Superior temporal gyrus (tissue), 1 donor: Measurements from ENCODE around the gene DONSON.

Experiments
- DNase-seq: peaks from one replicate; pipeline ENCODE4 v3.0.0-alpha.2; 2016; ENCODE audit errors: extremely low spot score

The DONSON gene

DNA sequence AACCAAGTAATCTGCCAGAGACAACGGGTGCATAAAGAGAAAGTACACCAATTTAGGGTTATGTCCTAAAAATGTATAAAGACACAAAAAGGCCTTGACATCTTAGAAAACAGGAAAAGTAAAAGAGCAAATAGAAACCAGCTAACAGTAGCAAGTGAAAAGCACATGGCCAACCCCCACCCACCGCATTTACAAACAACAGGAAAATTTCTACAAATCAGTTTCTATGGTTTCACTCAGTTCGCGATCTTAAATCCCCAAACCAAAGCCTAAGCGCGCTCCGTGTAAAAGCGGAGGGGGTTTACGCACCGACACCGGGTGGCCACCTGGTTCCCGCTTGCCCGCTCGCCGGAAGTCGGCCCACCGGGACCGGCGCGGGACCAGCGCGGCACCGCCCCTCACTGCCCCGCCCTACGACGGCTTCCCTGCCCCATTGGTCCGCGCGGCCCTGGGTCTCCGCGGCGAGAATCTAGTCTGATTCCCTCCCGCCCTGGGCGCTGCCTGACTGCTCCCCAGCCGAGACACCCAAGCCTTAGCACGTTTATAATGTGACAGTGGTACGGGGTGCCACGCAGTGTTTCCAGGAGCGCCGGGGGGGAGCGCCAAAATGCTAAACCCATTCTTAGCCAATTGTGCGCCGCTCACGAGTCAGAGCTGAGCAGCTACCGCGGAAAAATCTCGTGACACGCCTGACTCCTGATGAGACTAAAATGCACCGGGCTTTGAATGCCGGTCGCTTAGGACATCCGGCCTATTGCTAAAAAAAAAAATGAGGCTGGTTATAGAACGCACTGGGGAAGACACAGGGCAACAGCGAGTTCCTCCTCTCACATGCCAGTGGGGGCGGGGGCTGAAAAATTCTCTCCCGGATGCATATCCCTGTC, 46.5 kb downstream of the DONSON start, which contains the start of gene GART:
GART (minus strand) TSS at position 362 of the 884 bp plus-strand sequence. CDS start 2,802 bp downstream, outside the sequence.
- peak; percentile 81 for DNase-seq

DNA sequence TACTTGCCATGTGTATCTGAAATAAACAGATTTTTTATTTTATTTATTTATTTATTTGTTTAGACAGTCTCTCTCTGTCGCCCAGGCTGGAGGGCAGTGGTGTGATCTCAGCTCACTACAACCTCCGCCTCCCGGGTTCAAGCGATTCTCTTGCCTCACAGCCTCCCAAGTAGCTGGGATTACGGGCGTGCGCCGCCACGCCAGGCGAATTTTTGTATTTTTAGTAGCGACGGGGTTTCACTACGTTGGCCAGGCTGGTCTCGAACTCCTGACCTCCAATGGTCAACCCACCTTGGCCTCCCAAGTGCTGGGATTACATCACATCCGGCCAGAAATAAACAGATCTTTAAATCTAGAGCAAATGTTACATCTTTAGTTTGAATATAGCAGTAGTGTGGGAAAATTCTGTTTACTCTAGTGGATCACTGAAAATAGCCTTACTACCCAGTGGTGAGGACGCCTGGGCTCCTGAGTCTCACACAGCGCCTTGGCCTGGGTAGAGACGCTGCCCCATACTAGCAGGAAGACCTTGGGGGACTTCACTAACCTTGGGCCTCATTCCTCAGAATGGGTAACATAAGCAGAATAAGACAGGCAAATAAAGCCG, 47.3 kb downstream of the DONSON start:
- no peak for DNase-seq

DNA sequence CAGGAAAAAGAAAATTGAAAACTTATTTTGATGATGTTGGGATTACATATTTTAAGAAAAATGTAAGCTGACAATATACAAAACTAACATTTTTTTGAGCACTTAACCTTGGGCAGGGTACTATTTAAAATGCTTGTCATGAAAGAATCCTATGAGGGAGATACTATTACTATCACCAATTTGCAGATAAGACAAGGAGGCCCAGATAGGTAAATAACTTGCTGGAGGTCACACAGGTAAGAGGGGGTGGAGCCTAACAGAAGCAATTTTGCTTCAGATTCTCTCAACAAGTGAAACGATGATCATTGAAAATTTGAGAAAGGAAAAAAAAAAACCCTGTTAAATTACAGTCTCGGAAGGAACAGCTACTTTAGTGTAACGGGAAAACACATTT, 47.8 kb downstream of the DONSON start:
- no peak for DNase-seq

DNA sequence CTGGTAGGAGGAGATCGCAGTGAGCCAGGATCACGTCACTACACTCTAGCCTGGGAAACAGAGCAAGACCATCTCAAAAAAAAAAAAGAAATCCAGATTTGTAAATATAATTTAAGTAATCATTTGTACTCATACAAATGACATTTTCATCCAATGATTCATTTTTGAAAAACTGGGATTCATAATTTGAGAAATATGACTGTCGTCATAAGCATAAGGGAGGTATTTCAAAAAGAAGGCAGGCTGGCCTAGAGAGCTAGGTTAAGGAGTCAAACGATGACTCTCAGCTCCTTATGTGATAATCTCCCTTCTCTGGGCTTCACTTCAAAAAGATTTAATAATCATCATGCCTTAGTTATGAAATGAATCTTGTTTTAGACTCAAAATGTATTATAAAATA, 48.9 kb downstream of the DONSON start:
- DNase-seq: no peak

DNA sequence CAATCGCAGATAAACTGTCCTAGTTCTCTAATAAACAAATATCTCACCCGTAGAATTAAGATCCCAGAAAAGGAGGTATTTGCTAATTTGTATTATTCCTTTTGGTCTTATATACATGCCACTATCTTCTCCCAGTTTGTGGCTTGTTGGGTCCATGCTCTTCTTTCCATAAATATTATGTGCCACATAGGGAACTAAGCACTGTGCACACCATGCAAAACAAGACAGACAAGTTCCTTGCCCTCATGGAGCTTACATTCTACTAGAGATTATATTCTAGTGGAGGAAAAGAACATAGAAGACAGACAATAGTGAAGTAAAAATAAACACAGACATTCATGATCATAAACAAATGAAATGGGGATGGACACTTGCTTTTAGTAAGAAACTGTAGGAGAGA, 51.3 kb downstream of the DONSON start:
- no peak for DNase-seq

DNA sequence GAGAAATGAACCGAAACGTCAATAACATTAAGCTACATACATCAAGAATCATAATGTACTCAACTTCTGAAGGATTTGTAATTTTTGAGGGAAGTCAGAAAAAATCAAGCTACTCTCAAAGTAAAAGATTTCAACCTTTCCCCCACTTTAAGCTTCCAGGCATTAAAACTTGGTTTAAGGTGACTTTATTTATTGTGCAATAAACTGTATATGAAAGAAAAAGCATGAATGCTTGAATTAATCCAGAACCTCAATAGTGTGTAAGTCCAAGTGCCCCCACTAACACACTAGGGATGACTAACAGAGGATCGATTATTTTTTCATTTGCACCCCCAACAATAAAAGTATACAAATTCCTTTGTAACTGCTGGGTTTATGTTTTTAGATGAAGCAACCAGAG, 57.5 kb downstream of the DONSON start:
- DNase-seq: no peak
